ENCODE data around the gene MAGI2. TPM values are rescaled to one million over a fixed set of nuclear protein-coding genes. Genes with fewer than 3 reads are reported as not detected.

Gene MAGI2
- total RNA-seq, 1 donor from 2014 or later, result 10.7 TPM

GRCh38 chr7:78476851-78477405 lies 976.5 kb downstream of the MAGI2 start:
- Mint-ChIP-seq H3K27me3 (ENCODE audit: unreplicated experiment) (peaks cover 10% of the 10 kb centered on the region), H3K4me3 (ENCODE audit: unreplicated experiment) (no peak overlapping the region), H3K9me3 (ENCODE audit: unreplicated experiment) (no peaks in the 10 kb centered on the region), H3K27ac (ENCODE audit: unreplicated experiment) (no peak overlapping the region), H3K36me3 (ENCODE audit: unreplicated experiment) (no peaks in the 10 kb centered on the region), H3K4me1 (ENCODE audit: unreplicated experiment) (no peaks in the 10 kb centered on the region)
- no peak for DNase-seq (ENCODE audit: extremely low spot score, unreplicated experiment)
- no peak for TF ChIP-seq CTCF (IDR thresholded peaks at IDR 0.05)

- peaks cover 10% of the 10 kb centered on the region for H3K27me3 Mint-ChIP-seq (ENCODE audit: unreplicated experiment)
- TF ChIP-seq CTCF (IDR thresholded peaks at IDR 0.05), result no peak
- DNase-seq (ENCODE audit: extremely low spot score, unreplicated experiment), result no peak
- no peak overlapping the region for H3K27ac Mint-ChIP-seq (ENCODE audit: unreplicated experiment)
- no peaks in the 10 kb centered on the region for H3K9me3 Mint-ChIP-seq (ENCODE audit: unreplicated experiment)
- no peaks in the 10 kb centered on the region for H3K4me1 Mint-ChIP-seq (ENCODE audit: unreplicated experiment)
- H3K4me3 Mint-ChIP-seq (ENCODE audit: unreplicated experiment), result no peak overlapping the region
- no peaks in the 10 kb centered on the region for H3K36me3 Mint-ChIP-seq (ENCODE audit: unreplicated experiment)
Measured at GRCh38 chr7:78473571-78474301, 979.7 kb downstream of the MAGI2 start.

GRCh38 chr7:78473021-78473420 lies 980.4 kb downstream of the MAGI2 start:
- Mint-ChIP-seq H3K4me1 (ENCODE audit: unreplicated experiment) (no peaks in the 10 kb centered on the region), H3K36me3 (ENCODE audit: unreplicated experiment) (no peaks in the 10 kb centered on the region), H3K27me3 (ENCODE audit: unreplicated experiment) (peaks cover 10% of the 10 kb centered on the region), H3K9me3 (ENCODE audit: unreplicated experiment) (no peaks in the 10 kb centered on the region), H3K27ac (ENCODE audit: unreplicated experiment) (no peak overlapping the region), H3K4me3 (ENCODE audit: unreplicated experiment) (no peak overlapping the region)
- DNase-seq (ENCODE audit: extremely low spot score, unreplicated experiment), result no peak
- TF ChIP-seq CTCF (IDR thresholded peaks at IDR 0.05), result no peak

- Mint-ChIP-seq H3K27ac (ENCODE audit: unreplicated experiment) (no peak overlapping the region), H3K27me3 (ENCODE audit: unreplicated experiment) (peaks cover 10% of the 10 kb centered on the region), H3K9me3 (ENCODE audit: unreplicated experiment) (no peaks in the 10 kb centered on the region), H3K4me1 (ENCODE audit: unreplicated experiment) (no peaks in the 10 kb centered on the region), H3K4me3 (ENCODE audit: unreplicated experiment) (no peak overlapping the region), H3K36me3 (ENCODE audit: unreplicated experiment) (no peaks in the 10 kb centered on the region)
- no peak for DNase-seq (ENCODE audit: extremely low spot score, unreplicated experiment)
- no peak for TF ChIP-seq CTCF (IDR thresholded peaks at IDR 0.05)
Measured at GRCh38 chr7:78472519-78472918, 980.9 kb downstream of the MAGI2 start.

DNA sequence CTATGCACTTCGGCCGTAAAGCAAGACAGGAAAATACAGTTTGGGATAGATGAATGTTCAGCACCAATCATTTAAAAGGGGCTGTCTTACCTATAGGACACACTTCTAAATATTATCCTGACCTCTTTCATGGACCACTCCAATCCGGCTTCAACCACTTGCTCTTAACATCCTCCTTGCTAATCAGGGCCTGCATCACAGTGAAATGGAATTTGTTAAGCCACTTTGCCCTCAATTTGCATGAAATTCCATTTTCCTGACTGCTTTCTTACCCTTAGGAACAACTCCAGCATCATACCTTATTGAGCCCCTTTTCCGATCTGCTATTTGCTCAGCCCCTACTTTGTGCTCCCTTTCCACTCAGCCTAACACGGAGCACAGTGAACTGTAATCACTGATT lies 987.6 kb downstream of the MAGI2 start:
- no peak for DNase-seq (ENCODE audit: extremely low spot score, unreplicated experiment)
- Mint-ChIP-seq H3K4me3 (ENCODE audit: unreplicated experiment) (no peak overlapping the region), H3K27me3 (ENCODE audit: unreplicated experiment) (peaks cover 12% of the 10 kb centered on the region), H3K27ac (ENCODE audit: unreplicated experiment) (no peak overlapping the region), H3K36me3 (ENCODE audit: unreplicated experiment) (no peaks in the 10 kb centered on the region), H3K4me1 (ENCODE audit: unreplicated experiment) (no peaks in the 10 kb centered on the region), H3K9me3 (ENCODE audit: unreplicated experiment) (no peaks in the 10 kb centered on the region)
- TF ChIP-seq CTCF (IDR thresholded peaks at IDR 0.05), result no peak

All from osteocyte (in vitro differentiated cells).